H1 (cell line): ENCODE results near the gene KLK1.

ENCODE experiments used
- ASH2L ChIP-seq: fragments of 200-600, 300-600 bp; sonication (generic); IDR thresholded peaks from one replicate; pipeline ENCODE4 v1.7.1; 2017; ENCODE audit warnings: low read length
- JUN ChIP-seq: IDR thresholded peaks from 2 replicates; pipeline ENCODE4 v1.6.1; 2011; ENCODE audit warnings: low read depth, mild to moderate bottlenecking, improper control_type of control experiment, low read length
- TF ChIP-seq, protein P1 (sequence below), 3 experiments: IDR thresholded peaks; 1 replicate in 2 of 3; 2 replicates in 1 of 3; pipeline versions ENCODE4 v1.5.1 to v1.6.1; 2011; ENCODE audit warnings: low read length in 3 of 3, mild to moderate bottlenecking in 3 of 3, inconsistent platforms in 2 of 3, low read depth in 1 of 3, moderate library complexity in 1 of 3; ENCODE audit not compliant: insufficient read depth in 1 of 3; ENCODE audit errors: control extremely low read depth in 1 of 3

DNA sequence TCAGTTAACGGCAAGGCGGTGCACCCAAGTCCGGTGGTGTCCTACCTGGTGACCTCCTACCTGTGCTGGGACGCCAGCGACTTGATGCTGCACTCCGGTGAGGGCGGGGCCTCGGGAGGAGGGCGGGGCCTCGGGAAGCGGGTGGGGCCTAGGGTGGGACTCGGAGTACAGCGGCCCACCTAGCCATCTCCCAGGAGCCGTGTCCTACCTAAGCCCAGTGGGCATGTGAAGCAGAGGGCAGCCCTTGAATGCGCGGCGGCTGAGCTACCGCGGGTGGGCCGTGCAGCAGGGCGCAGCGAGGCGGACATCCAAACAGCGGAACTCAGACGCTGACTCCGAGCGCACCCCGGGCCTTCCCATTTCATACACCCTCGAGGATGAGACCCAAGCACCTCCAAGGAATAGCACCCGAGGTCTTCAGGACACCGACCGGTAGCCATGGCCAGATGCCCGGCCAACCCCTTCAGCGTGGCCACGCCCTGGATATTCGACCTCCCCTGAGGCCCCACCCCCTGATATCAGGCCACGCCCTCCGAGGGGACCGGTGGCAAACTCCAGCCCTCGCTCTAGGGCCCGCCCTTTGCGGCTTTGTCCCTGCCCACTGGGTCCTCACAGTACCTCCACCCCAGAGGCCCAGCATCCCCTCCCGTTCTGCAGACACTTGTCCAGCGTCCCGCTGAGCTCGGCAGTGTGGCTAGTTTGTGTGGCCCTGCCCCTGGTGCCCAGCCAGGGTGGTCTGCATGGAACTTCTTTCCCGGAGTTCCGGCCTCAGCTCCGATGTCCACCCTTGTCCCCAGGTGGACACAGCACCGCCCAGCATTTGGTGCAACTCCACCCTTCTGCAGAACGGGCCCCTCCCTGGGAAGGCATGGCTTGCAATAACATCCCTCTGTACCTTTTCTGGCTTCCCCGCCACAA, 5.4 kb downstream of the KLK1 start:
- TF ChIP-seq, protein P1, sequence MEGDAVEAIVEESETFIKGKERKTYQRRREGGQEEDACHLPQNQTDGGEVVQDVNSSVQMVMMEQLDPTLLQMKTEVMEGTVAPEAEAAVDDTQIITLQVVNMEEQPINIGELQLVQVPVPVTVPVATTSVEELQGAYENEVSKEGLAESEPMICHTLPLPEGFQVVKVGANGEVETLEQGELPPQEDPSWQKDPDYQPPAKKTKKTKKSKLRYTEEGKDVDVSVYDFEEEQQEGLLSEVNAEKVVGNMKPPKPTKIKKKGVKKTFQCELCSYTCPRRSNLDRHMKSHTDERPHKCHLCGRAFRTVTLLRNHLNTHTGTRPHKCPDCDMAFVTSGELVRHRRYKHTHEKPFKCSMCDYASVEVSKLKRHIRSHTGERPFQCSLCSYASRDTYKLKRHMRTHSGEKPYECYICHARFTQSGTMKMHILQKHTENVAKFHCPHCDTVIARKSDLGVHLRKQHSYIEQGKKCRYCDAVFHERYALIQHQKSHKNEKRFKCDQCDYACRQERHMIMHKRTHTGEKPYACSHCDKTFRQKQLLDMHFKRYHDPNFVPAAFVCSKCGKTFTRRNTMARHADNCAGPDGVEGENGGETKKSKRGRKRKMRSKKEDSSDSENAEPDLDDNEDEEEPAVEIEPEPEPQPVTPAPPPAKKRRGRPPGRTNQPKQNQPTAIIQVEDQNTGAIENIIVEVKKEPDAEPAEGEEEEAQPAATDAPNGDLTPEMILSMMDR (IDR thresholded peaks at IDR 0.05; ENCODE audit: control extremely low read depth in 1 of 3, insufficient read depth in 1 of 3, low read depth in 1 of 3, low read length in 3 of 3) = no peak
- TF ChIP-seq ASH2L (peak; percentile 75), JUN (no peak)
